ENCODE data around the gene TIMM44.

Gene TIMM44

DNA sequence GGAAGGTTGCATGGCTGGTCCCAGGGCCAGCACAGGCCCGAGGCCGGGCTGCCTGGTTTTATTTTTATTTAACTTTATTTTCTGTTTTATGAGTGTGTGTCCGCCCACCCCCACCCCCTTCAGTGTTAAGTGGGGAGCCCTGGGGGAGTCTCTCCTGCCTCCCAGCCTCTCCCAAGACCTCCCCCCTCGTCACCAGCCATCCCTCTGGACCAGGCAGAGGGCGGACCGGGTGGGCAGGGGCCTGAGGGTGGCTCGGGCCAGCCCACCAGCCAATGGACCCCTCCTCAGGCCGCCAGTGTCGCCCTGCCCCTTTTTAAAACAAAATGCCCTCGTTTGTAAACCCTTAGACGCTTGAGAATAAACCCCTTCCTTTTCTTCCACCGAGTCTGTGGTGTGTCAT lies 29.4 kb downstream of the TIMM44 start:
- no peak for DNase-seq (ENCODE audit: low spot score)

DNA sequence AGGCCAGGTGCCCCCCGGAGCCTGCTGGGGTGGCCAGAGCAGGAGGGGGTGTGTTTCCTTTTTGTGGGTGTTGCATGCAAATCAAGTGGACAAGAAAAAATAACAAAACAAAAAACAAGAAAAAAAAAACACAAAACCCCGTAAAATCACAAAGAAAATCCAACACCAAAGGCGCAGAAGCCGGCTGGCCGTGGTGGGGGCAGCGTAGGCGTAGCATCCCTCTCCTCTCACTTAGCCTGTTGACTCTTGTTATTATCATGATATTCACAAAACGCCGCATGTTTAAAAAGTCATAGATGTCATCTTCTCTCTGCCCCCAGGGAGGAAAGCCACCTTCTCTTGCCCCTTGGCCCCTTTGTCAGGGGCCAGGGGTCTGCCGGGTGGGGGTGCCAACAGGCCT lies 29.8 kb downstream of the TIMM44 start:
- DNase-seq (ENCODE audit: low spot score) = no peak

DNA sequence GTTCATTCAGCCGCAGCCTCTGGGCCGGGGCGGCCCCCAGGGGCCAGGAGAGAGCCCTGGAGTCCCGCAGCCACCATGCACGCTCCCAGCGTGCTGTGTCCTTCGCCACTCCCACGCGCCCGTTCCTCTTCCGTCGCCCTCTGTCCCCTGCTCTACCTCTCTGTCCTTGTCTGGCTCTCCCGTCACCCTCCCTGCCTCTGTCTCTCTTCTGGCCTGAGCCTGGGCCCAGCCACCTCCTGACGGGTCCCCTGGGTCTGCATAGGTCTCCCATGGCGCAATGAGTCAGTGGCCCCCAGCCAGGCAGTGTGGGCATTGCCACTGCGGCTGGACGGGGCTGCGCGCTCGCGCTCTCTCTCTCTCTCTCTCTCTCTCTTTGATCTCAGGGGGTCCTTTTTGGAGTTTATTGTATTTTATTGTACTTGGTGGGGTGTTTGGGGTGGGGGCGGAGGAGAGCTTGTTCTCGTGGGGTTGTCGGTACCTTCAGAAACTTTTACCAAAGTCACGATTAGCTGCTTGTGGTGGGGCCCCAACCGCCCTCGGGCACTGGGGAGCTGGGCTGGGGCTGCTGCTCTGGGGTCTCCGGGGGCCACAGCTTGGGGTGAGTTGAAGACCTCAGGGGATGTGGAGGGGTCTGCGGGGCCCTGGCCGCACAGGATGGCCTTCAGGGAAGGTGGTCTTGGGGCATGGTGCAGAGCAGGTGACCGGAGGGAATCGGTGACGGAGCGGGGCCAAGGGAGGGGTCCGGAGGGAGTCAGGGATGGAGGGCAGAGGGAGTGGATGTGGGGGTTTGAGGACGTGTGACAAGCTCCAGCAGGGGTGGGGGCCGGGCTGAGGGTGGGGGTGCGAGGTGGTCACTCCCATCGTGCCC lies 30.5 kb downstream of the TIMM44 start:
- DNase-seq (ENCODE audit: low spot score) = no peak

DNA sequence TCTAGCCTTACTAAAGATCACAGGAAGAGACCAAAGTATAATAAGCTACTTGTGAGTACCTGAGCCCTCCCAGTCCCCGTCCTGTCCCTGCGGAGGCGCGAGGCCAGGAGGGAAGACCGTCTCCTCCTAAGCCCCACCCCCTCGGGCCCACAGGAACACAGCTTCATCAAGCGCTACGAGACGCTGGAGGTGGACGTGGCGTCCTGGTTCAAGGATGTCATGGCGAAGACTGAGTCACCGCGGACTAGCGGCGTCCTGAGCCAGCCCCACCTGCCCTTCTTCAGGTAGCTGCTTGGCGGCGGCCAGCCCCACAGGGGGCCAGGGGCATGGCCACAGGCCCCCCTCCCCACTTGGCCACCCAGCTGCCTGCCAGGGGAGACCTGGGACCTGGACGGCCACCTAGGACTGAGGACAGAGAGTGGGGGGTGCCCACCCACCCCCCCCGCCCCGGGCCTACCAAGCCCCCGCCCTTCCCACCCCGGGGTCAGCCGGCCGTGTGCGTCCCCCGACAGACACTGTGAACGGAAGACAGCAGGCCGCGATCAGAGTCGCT lies 31.2 kb downstream of the TIMM44 start:
- no peak for DNase-seq (ENCODE audit: low spot score)

DNA sequence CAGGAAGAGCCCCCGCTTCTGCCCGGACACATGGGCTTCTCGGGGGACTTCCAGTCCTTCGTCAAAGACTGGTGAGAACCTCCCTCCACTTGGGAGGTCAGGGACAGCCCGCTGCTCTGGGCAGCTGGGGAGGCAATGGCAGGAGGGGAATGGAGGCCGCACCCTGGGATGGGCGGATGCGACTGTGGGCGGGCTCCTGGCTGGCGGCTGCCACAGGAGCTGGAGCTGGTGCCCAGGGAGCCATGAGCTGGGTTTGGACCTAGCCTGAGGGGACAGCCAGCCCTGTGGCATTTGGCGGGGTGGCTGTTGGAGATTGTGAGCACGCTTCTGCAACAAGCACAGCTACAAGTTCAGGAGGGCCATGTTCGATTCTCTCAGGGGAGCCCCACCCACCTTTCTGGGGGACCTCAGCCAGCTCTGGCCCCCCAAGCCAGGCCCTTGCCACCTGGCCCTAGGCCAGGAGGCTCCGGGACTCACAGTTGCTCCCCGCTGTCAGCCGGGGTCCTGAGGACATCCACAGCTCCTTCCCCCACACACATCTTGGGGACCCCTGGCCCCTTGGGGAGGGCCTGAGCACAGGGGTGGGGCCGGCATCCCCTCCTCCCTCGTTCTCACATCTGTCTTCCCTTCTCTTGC lies 31.8 kb downstream of the TIMM44 start:
- no peak for DNase-seq (ENCODE audit: low spot score)

DNA sequence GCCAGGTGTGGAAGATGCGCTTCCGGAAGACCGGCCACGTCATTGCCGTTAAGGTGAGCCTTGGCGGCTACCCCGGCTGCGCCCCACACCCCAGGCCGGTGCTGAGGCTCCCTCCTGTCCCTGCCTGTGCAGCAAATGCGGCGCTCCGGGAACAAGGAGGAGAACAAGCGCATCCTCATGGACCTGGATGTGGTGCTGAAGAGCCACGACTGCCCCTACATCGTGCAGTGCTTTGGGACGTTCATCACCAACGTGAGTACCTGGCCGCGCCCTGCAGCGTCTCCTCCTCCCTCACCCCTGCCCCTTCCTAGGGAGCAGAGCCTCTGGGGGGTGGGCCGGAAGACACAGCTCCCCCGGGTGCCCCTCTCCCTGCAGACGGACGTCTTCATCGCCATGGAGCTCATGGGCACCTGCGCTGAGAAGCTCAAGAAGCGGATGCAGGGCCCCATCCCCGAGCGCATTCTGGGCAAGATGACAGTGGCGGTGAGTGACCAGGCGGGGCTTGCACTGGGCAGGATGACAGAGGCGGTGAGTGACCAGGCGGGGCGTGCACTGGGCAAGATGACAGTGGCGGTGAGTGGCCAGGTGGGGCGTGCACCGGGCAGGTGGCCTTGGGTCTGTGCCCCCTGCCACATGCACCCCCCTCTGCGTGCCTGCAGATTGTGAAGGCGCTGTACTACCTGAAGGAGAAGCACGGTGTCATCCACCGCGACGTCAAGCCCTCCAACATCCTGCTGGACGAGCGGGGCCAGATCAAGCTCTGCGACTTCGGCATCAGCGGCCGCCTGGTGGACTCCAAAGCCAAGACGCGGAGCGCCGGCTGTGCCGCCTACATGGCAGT lies 32.9 kb downstream of the TIMM44 start:
- DNase-seq (ENCODE audit: low spot score) = no peak

DNA sequence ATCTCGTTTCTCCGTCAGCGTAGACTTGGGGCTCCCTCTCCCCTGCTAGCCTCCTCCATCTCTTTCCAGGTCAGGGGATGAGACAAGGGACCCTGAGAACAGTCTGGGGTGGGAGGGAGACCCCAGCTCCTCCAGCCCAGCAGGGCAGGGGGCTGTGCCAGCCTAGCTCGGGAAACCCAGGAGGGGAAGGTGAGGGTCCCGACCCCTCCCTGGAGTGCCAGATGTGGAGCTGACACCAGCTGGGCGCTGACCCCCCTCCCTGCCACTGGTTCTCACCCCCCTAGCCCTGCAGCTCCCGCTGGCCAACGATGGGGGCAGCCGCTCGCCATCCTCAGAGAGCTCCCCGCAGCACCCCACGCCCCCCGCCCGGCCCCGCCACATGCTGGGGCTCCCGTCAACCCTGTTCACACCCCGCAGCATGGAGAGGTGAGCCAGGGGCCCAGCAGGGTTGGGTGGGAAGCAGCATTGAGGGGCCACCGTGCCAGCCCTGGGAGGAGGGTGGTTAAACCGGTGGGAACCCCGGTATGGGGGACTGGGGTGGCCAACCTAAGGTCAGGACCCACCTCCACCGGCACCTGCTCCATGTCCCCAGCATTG lies 33.9 kb downstream of the TIMM44 start:
- no peak for DNase-seq (ENCODE audit: low spot score)

DNA sequence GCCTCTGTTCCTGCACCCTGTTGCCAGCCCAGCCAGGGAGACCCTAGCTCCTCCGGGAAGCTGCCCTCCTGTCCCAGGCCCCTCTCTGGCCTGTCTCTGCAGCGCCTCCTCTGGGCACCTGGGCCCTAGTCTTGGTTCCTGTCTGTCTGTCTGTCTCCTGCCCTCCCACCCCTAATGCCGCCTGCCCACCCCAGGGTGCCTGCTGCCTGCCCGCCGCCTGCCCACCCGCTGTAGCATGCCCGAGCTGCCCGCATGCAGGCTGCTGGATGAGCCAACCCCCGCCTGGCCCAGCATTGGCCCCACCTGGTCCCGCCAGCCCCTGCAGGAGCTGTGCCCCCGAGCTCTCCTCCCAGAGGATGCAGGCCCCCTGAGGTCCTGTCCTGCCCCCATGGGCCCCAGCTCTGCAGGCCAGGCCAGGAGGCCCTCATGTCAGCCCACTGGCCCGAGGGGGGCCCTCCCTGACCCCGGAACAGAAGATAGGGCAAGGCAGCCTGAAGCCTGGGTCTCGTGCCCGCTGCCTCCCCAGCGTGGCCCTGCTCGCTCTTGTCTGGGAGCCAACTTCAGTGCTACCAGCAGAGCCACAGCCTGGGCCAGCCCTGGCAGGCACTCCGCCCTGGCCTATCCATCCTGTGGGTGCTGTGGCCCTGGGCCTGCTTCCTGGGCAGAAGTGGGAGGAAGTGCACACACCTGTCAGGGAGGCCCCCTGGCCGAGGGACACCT lies 34.6 kb downstream of the TIMM44 start:
- DNase-seq (ENCODE audit: low spot score) = no peak

DNA sequence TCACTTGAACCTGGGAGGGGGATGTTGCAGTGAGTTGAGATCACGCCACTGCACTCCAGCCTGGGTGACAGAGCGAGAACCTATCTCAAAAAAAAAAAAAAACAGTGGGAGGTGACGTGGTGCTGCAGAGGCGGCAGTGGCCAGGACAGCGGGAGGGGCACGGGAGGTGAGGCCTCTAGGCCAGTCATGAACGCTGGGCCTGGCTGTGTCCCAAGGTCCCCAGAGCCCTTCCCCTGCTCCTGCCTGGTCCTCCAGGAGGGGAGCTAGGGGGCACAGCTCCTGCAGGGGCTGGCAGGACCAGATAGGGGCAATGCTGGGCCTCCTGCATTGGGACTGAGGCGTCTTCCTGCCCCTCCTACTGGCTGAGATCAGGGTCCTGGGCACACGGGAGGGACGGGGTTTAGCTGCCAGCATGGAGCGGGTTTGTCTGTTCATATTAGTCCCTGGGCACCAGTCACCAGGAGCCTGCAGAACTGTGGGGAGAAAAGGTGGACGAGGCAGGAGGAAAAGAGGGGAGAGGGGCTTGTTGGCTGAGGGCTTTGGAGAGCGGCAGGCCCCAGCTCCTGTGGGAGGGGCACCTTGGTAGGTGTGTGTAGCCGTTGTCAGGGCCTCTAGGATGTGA lies 35.3 kb downstream of the TIMM44 start:
- DNase-seq (ENCODE audit: low spot score) = peak; percentile 55

DNA sequence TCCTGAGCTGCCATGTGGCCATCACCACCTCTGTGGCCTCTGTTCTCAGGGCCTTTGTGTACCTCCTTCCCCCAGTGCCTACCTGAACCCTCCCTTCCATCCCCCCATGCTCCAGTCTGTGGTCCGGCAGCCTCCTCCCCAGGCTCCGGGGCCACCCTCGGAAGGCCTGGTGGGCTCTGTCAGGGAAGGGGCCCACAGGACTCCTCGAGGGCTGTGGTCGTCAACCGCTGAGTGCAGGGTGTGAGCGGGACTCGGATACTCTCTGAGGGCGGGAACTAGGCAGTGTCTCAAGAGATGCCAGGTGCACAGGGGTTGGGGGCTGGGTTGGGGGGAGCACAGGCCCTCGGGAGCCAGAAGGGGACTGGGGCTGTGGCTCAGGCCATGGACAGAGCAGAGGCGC lies 35.9 kb downstream of the TIMM44 start:
- no peak for DNase-seq (ENCODE audit: low spot score)

DNA sequence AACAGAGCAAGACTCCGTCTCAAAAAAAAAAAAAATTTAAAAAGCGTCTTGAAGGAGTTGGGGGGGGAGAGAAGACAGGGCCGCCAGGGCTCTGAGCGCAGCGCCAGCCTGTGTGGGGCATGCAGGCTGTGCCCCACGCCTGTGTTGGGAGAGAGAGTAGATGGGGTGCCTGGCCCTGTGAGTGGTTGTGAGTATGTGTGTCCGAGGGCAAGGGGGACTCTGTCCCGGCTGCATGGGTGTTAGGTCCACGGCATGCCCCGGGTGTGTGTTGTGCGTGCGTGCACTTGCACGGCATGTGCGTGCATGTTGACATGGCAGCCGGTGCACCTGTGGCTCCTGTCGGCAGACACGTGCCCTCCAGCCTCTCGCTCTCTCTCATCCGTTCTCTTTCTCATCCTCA lies 36.3 kb downstream of the TIMM44 start:
- DNase-seq (ENCODE audit: low spot score) = no peak

DNA sequence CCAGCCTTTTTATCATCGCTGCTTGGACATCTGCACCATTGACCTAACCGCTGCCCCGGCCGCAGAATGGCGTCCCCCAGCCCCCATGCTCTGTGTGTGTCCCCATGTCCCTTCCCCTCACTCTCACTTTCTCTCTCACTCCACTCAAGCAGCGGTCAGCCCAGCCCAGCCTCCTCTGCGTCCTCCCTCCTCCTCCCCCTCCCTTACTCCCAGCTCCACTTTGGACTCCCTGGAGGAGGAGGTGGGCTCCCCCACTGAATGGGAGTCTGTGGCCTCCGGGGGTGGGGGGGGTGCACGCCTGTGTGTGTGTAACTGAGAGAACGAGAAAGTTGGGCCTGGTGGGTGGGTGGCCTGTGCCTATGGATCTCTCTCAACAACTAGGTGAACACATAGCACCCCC lies 37.6 kb downstream of the TIMM44 start:
- DNase-seq (ENCODE audit: low spot score) = no peak

DNA sequence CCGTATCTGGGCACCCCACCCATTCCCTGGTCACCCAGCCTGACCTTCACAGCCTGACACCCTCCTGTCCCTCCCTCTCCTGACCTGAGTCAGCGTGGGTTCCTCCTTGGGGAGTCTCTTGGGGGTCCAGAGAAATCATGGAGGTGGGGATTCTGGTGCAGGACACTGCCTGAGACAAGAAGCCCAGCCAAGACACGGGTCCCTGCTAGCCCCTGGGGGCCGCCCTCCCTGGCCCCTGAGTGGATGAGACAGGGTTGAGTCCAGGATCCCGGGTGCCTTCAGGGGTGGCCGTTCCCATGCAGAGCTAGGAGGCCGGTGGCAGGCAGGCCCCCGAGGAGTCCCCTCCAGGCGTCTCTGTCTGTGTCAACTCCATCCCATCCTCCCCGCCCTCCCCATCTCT lies 38.2 kb downstream of the TIMM44 start:
- no peak for DNase-seq (ENCODE audit: low spot score)

DNA sequence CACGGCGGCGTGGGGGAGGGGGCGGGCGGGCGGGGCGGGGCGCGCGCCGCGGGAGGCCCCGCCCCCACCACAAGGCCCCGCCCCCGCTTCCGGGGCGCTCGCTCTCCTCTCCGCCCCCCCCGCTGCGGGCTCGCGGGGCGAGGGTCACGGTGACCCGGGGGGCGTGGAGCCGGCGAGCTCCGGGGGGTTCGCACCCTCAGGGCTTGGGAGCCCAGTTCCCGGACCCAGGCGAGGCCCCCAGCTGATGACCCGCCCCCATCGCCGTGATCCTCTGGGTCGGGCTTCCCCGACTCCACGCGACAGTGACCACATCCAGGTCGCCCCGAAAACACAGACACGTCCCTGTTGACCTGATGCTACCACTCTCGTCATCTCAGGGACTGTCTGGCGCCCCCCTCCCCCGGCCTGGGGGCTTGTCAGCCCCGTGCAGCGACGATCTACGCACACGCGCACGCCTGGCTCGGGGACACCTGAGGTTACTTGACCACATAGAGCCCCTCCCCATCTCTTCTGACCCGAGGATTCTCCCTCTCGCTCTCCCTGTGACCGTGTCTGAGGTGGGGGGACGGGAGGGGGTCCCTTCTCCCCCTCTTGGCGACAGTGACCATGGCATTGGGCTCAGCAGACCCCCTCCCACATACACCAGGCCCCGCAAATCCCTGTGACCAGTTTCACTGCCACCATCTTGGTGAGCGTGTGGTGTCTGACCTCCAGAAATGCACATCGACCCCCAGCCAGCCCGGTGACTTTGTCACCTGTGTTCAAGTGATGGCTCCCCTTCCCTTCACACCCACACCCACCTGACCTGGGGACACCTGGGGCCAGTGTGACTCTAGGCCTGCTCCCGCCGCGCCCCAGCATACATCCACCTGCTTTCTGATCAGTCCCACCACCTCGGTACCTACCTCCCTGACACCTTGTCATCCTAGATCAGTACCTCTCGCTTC lies 39.1 kb downstream of the TIMM44 start:
- no peak for DNase-seq (ENCODE audit: low spot score)

DNA sequence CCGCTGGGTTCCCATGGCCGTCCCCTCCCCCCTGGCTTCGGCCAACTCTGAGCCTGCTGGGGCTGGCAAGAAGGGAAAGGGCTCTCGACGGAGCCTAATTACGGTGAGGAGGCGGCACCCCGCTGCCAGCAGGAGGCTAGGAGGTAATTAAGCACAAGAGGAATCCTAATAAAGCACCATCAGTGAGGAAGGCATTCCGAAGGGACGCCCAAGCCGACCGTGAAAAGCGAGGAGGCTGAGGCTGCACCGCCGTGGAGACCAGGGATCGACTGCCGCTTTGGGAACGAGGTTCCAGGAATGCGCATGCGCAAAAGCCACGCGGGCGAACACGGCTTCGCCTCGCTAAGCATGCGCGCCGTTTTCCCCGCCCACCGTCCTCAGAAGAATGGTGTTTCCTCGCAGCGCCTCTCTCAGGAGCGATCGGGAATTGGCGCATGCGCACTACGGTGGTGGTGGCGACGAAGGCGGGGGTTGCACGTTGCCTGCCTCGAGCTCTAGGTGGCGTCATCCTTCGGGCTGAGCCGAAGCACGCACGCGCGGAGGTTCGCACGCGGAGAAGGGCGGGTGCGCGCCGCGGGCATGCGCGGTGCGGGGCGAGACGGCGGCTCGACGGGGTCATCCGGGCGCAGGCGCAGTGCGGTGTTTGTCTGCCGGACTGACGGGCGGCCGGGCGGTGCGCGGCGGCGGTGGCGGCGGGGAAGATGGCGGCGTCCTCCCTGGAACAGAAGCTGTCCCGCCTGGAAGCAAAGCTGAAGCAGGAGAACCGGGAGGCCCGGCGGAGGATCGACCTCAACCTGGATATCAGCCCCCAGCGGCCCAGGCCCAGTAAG lies 40.0 kb downstream of the TIMM44 start, which contains the start of gene MAP2K7:
Gene MAP2K7 (plus strand): TSS at position 634 of the 830 bp plus-strand sequence. CDS start 68 bp downstream, at position 702.
- DNase-seq (ENCODE audit: low spot score) = peak; percentile 100

DNA sequence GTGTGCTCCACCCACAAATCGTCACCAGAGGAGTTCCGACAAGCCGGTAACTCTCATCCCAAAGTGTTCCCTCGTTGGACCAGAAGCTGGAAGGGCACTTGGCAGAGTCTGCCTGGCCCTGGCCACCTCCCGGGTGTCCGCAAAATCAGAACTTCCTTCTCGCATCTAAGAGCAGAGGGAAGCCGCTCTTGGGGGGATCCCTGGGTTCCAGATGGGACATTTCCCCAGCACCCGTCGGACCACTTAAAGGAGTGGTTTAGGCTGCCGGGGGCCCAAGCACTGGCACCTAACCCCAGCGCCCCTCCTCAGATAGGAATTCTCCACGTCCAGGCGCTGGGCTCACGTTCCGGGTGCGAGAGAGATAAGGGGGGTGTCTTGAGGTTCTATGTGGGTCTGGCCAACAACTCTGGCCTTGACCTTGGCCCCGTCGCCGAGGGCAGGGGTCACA lies 40.6 kb downstream of the TIMM44 start:
- no peak for DNase-seq (ENCODE audit: low spot score)

DNA sequence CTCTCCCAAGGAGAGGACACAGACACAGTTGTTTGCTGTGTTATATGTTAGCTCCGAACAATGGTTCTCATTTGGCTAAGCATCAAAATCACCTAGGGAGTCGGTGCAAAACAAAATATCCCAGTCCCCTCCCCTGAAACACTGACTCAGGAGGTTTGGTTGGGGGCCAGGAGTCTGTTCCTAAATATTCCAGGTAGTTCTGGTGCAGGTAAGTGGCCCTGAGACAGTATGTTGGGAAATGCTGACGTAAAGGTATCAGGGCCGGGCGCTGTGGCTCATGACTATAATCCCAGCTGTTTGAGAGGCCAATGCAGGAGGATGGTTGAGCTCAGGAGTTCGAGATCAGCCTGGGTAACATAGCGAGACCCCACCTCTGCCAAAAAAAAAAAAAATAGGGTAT lies 42.1 kb downstream of the TIMM44 start:
- no peak for DNase-seq (ENCODE audit: low spot score)

DNA sequence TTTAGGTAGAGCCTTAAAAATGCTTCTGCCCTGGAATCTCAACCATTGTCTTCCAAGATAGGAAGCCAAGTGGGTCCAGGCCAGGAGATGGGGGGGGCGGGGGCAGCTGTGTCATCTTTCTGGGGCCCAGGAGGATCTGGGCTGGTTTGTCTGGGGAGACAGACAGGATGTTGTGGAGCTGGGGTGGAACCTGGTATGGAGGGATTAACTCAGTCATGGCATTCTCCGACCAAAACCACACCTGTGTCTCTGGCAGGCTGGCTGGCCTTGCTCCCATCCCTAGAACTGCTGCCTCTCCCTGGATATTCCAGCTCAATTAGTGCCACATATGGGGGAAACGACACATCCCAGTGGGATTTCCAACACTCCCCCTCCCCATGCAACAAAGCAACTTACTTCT lies 42.5 kb downstream of the TIMM44 start:
- no peak for DNase-seq (ENCODE audit: low spot score)
